ENCODE measurements around the gene RYR2. TPM values are rescaled to one million over a fixed set of nuclear protein-coding genes. Genes with fewer than 3 reads are reported as not detected.

Gene RYR2
- total and polyA plus RNA-seq, 2 experiments from 2014 or later, result not detected

DNA sequence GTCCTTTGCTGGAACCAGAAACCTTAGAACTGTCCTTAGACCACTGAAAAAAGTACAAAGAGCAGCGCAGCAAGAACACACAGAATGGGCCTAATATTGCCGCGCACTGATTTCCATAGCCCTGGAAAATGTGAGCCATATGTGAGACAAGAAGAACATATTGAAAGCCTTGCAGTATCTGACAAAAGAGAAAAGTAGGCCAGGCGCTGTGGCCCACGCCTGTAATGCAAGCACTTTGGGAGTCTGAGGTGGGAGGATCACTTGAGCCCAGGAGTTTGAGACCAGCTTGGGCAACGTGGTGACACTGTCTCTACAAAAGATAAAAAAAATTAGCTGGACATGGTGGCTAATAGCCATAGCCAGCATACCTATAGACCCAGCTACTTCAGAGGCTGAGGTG lies 300.7 kb downstream of the RYR2 start:
- Histone ChIP-seq H3K9me3 (ENCODE audit: low read depth) (no peaks in the 10 kb centered on the region), H3K9ac (no peak overlapping the region), H3K79me2 (ENCODE audit: insufficient read depth) (no peaks in the 10 kb centered on the region), H4K20me1 (ENCODE audit: insufficient read depth) (no peaks in the 10 kb centered on the region), H3K9me2 (ENCODE audit: insufficient read depth) (no peaks in the 10 kb centered on the region), H2AFZ (no peak overlapping the region), H3K27me3 (replicated peaks; ENCODE audit: insufficient read depth) (no peaks in the 10 kb centered on the region), H3K4me3 (no peak overlapping the region), H3F3A (ENCODE audit: insufficient read depth) (no peaks in the 10 kb centered on the region), H3K27ac (no peak overlapping the region), H3K4me1 (ENCODE audit: insufficient read depth) (no peaks in the 10 kb centered on the region), H3K4me2 (ENCODE audit: unreplicated experiment) (no peak overlapping the region), H3K36me3 (ENCODE audit: low read depth) (no peaks in the 10 kb centered on the region)
- DNase-seq, result no peak
- 37 to 38% methylated on average over 6 of the region's 6 CpGs for WGBS, 2 experiments (ENCODE audit: low coverage in 1 of 2, low lambda C conversion rate in 2 of 2, missing lambda C conversion rate in 2 of 2)
- in situ Hi-C loops (cut with MboI), result no loop called here
- TF ChIP-seq EZH2 (IDR thresholded peaks at IDR 0.05; ENCODE audit: insufficient read depth, poor library complexity, severe bottlenecking), result no peak
- TF ChIP-seq EZH2phosphoT487 (IDR thresholded peaks at IDR 0.05; ENCODE audit: insufficient read depth, low read depth), result no peak

GRCh38 chr1:237352747-237353146 lies 310.8 kb downstream of the RYR2 start:
- Histone ChIP-seq H3F3A (ENCODE audit: insufficient read depth) (no peaks in the 10 kb centered on the region), H3K79me2 (ENCODE audit: insufficient read depth) (no peaks in the 10 kb centered on the region), H3K9me3 (ENCODE audit: low read depth) (no peaks in the 10 kb centered on the region), H3K27ac (no peak overlapping the region), H3K9me2 (ENCODE audit: insufficient read depth) (no peaks in the 10 kb centered on the region), H3K4me1 (ENCODE audit: insufficient read depth) (no peaks in the 10 kb centered on the region), H3K4me3 (no peak overlapping the region), H3K4me2 (ENCODE audit: unreplicated experiment) (no peak overlapping the region), H2AFZ (no peak overlapping the region), H3K36me3 (ENCODE audit: low read depth) (no peaks in the 10 kb centered on the region), H3K9ac (no peak overlapping the region), H3K27me3 (replicated peaks; ENCODE audit: insufficient read depth) (no peaks in the 10 kb centered on the region), H4K20me1 (ENCODE audit: insufficient read depth) (no peaks in the 10 kb centered on the region)
- WGBS, 2 experiments (ENCODE audit: low coverage in 1 of 2, low lambda C conversion rate in 2 of 2, missing lambda C conversion rate in 2 of 2), result 23 to 25% methylated on average over 3 of the region's 3 CpGs
- in situ Hi-C loops (cut with MboI), result no loop called here
- no peak for DNase-seq
- no peak for TF ChIP-seq EZH2 (IDR thresholded peaks at IDR 0.05; ENCODE audit: insufficient read depth, poor library complexity, severe bottlenecking)
- TF ChIP-seq EZH2phosphoT487 (IDR thresholded peaks at IDR 0.05; ENCODE audit: insufficient read depth, low read depth), result no peak

DNA sequence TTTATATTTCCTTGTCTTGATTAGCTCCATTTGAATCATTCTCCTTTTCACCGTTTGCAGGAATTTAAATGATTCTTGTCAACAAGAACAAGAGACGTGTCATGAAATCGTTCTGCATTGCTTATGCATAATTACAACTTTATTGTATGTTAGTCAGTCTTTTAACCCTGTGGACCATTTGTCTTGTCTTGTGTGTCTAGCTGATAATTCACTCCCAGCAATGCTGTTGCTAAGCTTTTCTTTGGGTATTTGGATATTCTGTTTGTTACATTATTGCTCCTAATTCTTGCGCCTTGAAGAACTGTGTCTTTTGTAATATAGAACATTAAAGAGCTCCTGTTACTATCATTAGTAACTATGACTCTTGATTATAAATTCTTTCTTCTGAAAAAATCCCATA lies 311.9 kb downstream of the RYR2 start:
- DNase-seq, result no peak
- in situ Hi-C loops (cut with MboI), result no loop called here
- Histone ChIP-seq H3K4me2 (ENCODE audit: unreplicated experiment) (no peak overlapping the region), H3K4me3 (no peak overlapping the region), H3K27me3 (replicated peaks; ENCODE audit: insufficient read depth) (no peaks in the 10 kb centered on the region), H3K9me3 (ENCODE audit: low read depth) (no peaks in the 10 kb centered on the region), H3K9me2 (ENCODE audit: insufficient read depth) (no peaks in the 10 kb centered on the region), H3K36me3 (ENCODE audit: low read depth) (no peaks in the 10 kb centered on the region), H3K9ac (no peak overlapping the region), H4K20me1 (ENCODE audit: insufficient read depth) (no peaks in the 10 kb centered on the region), H3K4me1 (ENCODE audit: insufficient read depth) (no peaks in the 10 kb centered on the region), H2AFZ (no peak overlapping the region), H3K27ac (no peak overlapping the region), H3K79me2 (ENCODE audit: insufficient read depth) (no peaks in the 10 kb centered on the region), H3F3A (ENCODE audit: insufficient read depth) (no peaks in the 10 kb centered on the region)
- WGBS, 2 experiments (ENCODE audit: low coverage in 1 of 2, low lambda C conversion rate in 2 of 2, missing lambda C conversion rate in 2 of 2), result 16 to 18% methylated on average over 4 of the region's 4 CpGs
- TF ChIP-seq EZH2 (IDR thresholded peaks at IDR 0.05; ENCODE audit: insufficient read depth, poor library complexity, severe bottlenecking) (no peak), EZH2phosphoT487 (IDR thresholded peaks at IDR 0.05; ENCODE audit: insufficient read depth, low read depth) (no peak)

GRCh38 chr1:237355022-237355421 lies 313.0 kb downstream of the RYR2 start:
- no peaks in the 10 kb centered on the region for H3K79me2 ChIP-seq (ENCODE audit: insufficient read depth)
- H3K4me3 ChIP-seq, result no peak overlapping the region
- no peak overlapping the region for H3K27ac ChIP-seq
- no peak for DNase-seq
- no peaks in the 10 kb centered on the region for H4K20me1 ChIP-seq (ENCODE audit: insufficient read depth)
- no peak overlapping the region for H3K4me2 ChIP-seq (ENCODE audit: unreplicated experiment)
- WGBS, 2 experiments (ENCODE audit: low coverage in 1 of 2, low lambda C conversion rate in 2 of 2, missing lambda C conversion rate in 2 of 2), result 0 to 3% methylated on average over 1 of the region's 1 CpG
- H2AFZ ChIP-seq, result no peak overlapping the region
- in situ Hi-C loops (cut with MboI), result no loop called here
- TF ChIP-seq EZH2 (IDR thresholded peaks at IDR 0.05; ENCODE audit: insufficient read depth, poor library complexity, severe bottlenecking) (no peak), EZH2phosphoT487 (IDR thresholded peaks at IDR 0.05; ENCODE audit: insufficient read depth, low read depth) (no peak)
- no peak overlapping the region for H3K9ac ChIP-seq
- no peaks in the 10 kb centered on the region for H3K4me1 ChIP-seq (ENCODE audit: insufficient read depth)
- H3K36me3 ChIP-seq (ENCODE audit: low read depth), result no peaks in the 10 kb centered on the region
- H3K27me3 ChIP-seq (replicated peaks; ENCODE audit: insufficient read depth), result no peaks in the 10 kb centered on the region
- H3K9me2 ChIP-seq (ENCODE audit: insufficient read depth), result no peaks in the 10 kb centered on the region
- no peaks in the 10 kb centered on the region for H3K9me3 ChIP-seq (ENCODE audit: low read depth)
- H3F3A ChIP-seq (ENCODE audit: insufficient read depth), result no peaks in the 10 kb centered on the region

DNA sequence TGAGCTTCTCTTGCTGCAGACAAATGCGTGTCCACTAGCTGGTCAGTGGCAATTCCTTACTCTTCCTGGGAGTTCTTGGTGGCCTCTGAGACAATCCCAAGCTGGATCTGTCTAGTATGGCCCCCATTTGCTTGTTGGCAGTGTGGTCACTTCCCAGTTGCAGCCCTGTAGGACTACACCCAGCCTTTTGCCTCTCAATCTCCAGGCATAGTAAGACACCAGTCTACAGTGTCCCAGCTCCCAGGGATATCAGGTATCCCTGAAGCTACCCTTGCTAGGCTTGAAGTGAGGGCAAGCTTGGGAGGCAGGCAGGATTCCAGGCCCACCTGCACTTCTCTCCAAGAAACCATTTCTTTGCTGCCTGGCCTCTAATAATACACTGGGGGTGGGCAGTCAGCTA lies 316.6 kb downstream of the RYR2 start:
- H3K9me3 ChIP-seq (ENCODE audit: low read depth), result no peaks in the 10 kb centered on the region
- H3K9ac ChIP-seq, result no peak overlapping the region
- no peak for DNase-seq
- H3K27me3 ChIP-seq (replicated peaks; ENCODE audit: insufficient read depth), result no peaks in the 10 kb centered on the region
- no peaks in the 10 kb centered on the region for H3K4me1 ChIP-seq (ENCODE audit: insufficient read depth)
- no peak for TF ChIP-seq EZH2phosphoT487 (IDR thresholded peaks at IDR 0.05; ENCODE audit: insufficient read depth, low read depth)
- no peak for TF ChIP-seq EZH2 (IDR thresholded peaks at IDR 0.05; ENCODE audit: insufficient read depth, poor library complexity, severe bottlenecking)
- no peaks in the 10 kb centered on the region for H3K36me3 ChIP-seq (ENCODE audit: low read depth)
- WGBS, 2 experiments (ENCODE audit: low coverage in 1 of 2, low lambda C conversion rate in 2 of 2, missing lambda C conversion rate in 2 of 2), result 0 to 7% methylated on average over 1 of the region's 1 CpG
- H3K27ac ChIP-seq, result no peak overlapping the region
- no peak overlapping the region for H3K4me2 ChIP-seq (ENCODE audit: unreplicated experiment)
- H3K9me2 ChIP-seq (ENCODE audit: insufficient read depth), result no peaks in the 10 kb centered on the region
- no peaks in the 10 kb centered on the region for H3K79me2 ChIP-seq (ENCODE audit: insufficient read depth)
- no peaks in the 10 kb centered on the region for H4K20me1 ChIP-seq (ENCODE audit: insufficient read depth)
- H3K4me3 ChIP-seq, result no peak overlapping the region
- H2AFZ ChIP-seq, result no peak overlapping the region
- no peaks in the 10 kb centered on the region for H3F3A ChIP-seq (ENCODE audit: insufficient read depth)
- in situ Hi-C loops (cut with MboI), result no loop called here
